Mammary epithelial cell (primary cell): Measurements from ENCODE around the gene RPL39L.

Source experiments
- CTCF ChIP-seq, 2 donors: IDR thresholded peaks in 1 of 2; conservative IDR thresholded peaks in 1 of 2; 2 replicates each; pipeline ENCODE4 v1.5.1; 2011 to 2012; ENCODE audit warnings: inconsistent platforms in 2 of 2, low read length in 2 of 2, mild to moderate bottlenecking in 2 of 2, control low read depth in 1 of 2, low read depth in 1 of 2; ENCODE audit not compliant: insufficient read depth in 1 of 2; ENCODE audit errors: extremely low read depth in 1 of 2
- EZH2 ChIP-seq: IDR thresholded peaks from 2 replicates; pipeline ENCODE4 v1.6.1; 2012; ENCODE audit warnings: low read length, inconsistent platforms, borderline replicate concordance

- no peak for TF ChIP-seq CTCF (conservative IDR thresholded peaks at IDR 0.05 in 1 of 2, IDR thresholded peaks at IDR 0.05 in 1 of 2; ENCODE audit: extremely low read depth in 1 of 2, insufficient read depth in 1 of 2, low read depth in 1 of 2, low read length in 2 of 2)
- no peak for TF ChIP-seq EZH2
These were observed 578 bp upstream of the RPL39L start for GRCh38 chr3:187139895-187140253.
